GM19455 (cell line): ENCODE measurements around the gene KIF3C.
"Not testable (repeated sequence)": the region's sequence is repeated elsewhere in the genome, so short reads cannot be mapped to it uniquely, and the experiment has no call there.

ENCODE experiments used
- ATAC-seq: cut with Tn5 transposase; IDR thresholded peaks from one replicate; pipeline ENCODE4 v1.9.1; 2021; ENCODE audit not compliant: unreplicated experiment

KIF3C gene

DNA sequence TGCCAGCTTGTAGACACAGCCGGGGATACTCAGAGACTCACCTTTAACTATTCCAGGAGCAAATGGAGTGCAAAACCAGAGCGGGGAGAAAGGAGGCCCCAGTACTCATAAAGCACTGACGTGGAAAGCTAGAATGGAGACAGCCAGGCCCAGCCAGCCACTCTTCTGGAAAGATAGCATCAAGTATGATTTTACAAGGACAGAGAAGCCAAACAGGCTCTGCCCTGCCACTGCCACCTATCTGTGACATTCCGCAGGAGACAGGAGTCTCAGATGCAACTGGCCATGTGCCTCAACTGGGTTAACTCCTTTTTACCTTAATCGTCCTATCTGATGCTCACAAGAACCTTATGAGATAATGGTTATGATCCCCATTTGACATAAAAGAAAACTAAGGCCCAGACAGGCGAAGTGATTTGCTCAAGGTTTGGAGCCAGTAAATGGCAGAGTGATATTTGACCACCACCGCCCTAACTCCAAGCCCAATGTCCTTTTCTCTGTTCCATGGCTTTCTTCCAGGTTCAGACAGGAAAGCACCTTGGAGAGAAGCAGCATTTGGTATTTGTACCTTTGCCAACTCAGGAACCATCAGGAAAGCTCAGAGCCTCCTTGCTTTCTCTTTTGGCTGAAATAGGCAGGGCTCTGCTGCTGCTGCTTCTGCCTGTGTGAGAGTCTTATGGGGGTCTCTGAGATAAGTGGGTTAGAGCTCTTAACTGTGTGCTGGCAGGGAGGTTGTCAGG, 15.6 kb downstream of the KIF3C start:
- ATAC-seq, result no peak

- no peak for ATAC-seq
Measured at GRCh38 chr2:25964891-25965290, 17.4 kb downstream of the KIF3C start.

DNA sequence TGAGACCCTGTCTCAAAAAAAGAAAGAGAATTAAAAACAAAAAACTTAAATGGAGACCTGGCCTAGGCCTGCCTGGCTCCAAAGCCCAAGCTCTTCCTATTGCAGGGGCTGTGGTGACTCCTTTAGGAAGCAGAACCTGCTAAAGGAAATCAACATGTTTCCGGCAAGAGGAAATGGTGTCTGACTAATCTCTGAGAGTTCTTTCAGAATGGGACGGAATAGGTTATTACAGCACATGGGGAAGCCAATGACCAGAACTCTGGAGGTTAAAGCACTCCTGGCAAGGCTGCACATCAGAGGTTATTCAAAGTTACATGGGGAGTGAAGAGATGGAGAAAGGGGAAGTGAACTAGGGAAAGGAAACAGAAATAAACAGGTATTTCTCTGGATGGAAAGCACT, 21.4 kb downstream of the KIF3C start:
- ATAC-seq, result no peak

GRCh38 chr2:25960396-25960795, 21.9 kb downstream of the KIF3C start:
- ATAC-seq, result no peak

DNA sequence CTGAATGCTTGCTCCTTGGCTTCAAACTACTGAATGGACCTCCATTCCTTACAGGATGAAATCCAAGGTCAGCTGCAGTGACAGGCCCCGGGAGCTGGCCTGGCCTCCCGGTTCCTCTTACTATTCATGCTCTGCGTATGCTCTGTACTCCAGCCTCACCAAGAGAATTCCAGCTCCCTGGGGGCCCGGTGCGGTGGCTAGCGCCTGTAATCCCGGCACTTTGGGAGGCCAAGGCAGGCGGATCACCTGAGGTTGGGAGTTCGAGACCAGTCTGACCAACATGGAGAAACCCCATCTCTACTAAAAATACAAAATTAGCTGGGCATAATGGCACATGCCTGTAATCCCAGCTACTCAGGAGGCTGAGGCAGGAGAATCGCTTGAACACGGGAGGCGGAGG, 23.7 kb downstream of the KIF3C start:
- ATAC-seq, result not testable (repeated sequence)

GRCh38 chr2:25957743-25958142, 24.6 kb downstream of the KIF3C start:
- ATAC-seq, result no peak

DNA sequence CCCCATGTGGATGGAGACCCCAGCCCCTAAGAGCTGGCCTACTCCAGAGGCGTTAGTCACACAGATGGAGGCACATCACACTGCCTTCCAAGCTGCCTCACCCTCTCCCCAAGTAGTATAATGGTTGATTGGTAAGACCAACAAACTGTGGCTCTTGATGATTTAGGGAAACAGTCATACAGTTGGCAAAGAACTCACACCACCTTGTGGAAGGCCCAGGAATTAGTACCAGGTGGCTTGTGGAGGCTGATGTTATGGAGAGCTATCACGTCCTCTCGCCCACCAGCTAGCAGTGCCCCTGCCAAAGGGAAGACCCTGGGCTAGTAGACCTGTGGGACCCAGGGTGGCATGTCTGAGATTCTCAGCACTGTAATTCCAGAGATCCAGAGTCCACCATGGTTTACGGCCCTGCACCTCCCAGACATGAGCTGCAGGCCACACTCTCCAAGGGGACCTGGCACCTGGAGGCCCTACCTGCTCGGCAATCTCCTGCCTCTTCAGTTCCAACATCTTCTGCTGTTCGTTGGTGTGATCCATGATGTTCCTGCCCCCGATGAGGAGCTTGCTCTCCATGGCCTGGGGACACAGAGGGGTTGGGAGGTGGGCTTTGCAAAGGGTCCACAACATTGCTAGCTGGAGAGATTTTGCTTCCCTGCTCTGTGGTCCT, 26.3 kb downstream of the KIF3C start:
- ATAC-seq, result no peak

DNA sequence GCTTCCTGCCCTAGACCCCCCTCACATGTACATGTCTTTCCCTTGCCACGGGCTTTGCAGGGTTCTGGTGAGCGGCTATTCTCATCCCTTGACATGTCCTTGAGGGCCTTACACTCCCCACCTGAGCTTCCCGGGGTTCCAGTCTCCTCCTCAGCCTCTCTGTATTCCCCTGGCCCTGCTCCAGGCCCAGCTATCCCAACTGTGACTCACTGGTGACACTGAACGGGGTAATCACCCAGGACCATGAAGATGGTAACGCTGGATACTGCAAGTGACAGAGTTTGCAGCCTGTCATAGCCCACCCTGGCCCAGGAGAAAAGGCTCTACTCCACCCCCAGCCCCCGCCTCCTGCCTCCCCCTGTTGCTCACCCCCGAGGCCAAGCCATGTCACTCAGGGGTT, 27.3 kb downstream of the KIF3C start:
- no peak for ATAC-seq

DNA sequence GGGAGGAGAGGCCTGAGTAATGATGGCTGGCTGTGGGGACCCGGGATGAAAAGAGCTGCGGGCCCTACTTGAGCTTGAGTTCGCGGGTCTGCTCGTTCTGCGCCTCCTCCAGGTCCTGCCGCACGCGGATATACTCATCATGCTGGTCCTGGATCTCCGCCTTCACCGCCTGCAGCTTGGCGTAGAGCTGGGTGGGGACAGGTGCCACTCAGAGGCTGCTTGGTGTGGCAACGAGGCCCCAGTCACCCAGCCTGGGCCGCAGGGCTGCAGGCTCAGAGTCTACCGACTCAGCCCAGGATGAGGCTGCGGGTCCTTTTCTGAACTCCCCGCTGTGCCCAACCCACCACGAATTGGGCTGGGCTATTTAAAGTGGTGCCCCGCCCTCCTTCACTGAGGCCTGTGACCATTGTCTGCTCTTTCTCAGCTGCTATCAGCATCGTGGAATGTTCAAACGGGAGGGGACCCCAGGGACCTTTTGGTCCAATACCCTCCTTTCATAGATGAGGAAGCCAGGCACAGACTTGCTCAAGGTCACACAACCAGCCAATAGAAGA, 28.0 kb downstream of the KIF3C start:
- ATAC-seq, result no peak

- no peak for ATAC-seq
Measured at GRCh38 chr2:25951071-25951547, 31.2 kb downstream of the KIF3C start.

GRCh38 chr2:25948437-25948836, 33.9 kb downstream of the KIF3C start:
- no peak for ATAC-seq

DNA sequence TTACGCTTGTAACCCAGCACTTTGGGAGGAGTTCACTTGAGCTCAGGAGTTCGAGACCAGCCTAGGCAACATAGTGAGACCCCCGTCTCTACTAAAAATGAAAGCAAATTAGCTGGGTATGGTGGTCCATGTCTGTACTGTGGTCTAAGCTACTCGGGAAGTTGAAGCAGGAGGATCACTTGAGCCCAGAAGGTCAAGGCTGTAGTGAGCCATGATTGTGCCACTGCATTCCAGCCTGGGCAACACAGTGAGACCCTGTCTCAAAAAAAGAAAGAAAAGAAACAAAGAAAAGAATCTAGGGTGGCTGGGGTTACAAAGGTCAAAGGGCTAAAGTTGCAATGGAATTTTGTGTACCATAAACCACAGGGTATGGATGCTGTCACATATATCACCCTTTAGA, 41.3 kb downstream of the KIF3C start:
- no peak for ATAC-seq

DNA sequence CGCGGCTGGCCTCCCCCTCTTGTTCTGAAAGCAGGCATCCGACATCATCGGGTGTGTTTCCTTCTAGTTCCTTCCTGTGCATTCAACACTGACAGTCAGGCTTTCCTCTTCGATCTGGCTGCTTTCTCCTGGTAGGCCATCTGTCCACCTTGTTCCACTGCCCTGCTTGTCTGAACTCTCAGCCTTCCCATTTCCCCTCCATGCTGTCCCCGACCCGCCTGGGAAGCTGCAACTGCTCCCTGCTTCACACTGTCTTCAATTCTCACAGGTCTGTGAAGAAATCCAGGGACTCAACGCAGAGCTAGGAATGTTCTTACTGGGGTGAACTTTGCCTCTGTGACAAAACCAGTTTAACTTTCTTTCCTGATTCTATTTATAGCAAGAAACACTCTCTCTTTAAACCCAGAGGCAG, 43.0 kb downstream of the KIF3C start:
- no peak for ATAC-seq

GRCh38 chr2:25938345-25938744, 44.0 kb downstream of the KIF3C start:
- no peak for ATAC-seq

GRCh38 chr2:25936889-25937545, 45.3 kb downstream of the KIF3C start:
- ATAC-seq, result no peak

DNA sequence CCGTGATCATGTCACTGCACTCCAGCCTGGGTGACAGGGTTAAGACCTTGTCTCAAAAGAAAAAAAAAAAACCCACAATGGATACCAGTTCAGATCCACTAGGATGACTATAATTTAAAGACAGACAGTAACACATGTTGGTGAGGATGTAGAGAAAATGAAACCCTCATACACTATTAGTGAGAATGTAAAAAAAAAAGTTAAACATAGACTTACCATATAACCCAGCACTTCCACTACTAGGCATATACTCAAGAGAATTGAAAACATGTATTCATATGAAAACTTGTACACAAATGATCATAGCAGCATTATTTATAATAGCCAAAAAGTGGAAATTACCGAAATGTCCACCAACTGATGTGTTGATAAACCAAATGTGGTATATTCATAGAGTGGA, 48.7 kb downstream of the KIF3C start:
- no peak for ATAC-seq

DNA sequence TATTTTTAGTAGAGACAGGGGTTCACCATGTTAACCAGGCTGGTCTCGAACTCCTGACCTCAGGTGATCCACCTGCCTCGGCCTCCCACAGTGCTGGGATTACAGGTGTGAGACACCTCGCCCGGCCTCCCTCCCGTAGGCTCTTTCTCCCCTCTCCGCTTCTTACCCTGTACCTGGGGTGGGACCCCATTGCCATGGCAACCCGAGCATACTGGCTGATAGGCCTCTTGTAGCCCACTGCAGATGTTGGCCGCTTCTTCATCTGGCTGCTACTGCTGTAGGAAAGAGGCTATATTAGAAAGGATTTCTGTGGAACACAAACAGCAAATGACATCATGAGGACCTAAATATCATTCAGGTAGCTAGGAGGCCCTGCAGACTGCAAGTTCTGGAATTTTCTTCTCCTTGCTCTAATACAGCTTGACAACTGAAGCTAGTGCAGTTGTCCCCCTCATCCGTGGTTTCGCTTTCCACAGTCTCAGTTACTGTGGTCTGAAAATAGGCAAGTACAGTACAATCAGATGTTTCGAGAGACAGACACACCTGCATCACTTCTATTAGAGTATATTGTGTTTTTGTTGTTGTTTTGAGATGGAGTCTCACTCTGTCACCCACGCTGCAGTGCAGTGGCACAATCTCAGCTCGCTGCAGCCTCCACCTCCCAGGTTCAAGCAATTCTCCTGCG, 52.4 kb downstream of the KIF3C start:
- no peak for ATAC-seq

DNA sequence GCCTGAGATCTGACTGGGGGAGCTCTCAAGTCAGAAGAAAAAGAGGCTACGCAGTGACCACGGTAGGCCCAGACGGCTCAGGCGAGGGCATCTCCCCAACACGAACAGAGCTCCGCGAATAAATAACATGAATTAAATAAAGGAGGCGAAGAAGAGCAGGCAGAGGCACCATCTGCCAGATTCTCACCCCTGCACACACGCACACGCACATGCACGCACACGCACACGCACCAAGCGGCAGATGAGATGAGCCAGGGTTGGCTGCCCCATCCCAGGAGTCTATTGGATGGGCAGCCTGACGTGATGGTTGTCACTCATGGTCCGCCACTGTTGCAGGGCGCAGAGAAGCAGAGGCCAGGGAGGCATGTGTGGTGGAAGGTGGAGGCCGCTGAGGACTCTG, 53.6 kb downstream of the KIF3C start:
- no peak for ATAC-seq

DNA sequence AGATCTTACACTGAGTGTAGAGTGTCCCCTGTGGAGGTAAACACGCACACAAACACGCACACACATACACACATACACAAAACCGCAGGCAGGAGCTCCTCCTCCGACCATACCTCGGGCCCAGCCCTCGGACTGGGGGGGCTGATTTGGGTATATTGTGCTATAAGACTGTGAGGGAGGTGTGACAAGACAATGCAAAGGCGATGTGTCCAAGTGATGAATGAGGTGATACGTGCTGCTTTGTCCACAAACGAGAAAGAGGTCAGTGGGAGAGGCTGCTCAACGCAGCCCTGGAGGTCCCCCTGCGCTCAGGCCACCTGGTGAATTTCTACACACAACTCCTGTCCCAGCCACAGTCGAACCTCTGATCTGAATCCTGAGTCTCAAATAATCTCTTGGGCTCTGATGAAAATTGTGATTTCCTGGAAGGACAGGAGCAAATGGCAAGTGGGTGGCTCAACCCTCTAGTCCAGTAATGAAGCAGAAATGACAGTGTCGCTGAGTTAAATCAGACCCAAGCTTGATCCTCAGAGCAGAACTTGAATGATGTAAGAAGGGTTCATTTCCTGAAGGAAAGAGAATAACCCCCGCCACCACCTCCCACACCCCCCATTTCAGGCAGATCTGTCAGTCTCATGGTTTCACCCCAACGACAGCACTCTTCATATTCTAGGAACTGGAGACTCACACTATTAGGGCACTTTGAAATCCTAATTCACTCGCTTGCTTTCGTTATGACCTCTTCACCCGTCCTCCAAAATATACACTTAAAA, 55.1 kb downstream of the KIF3C start:
- no peak for ATAC-seq

GRCh38 chr2:25922501-25922900, 59.8 kb downstream of the KIF3C start:
- ATAC-seq, result no peak
